Ectodermal cell (in vitro differentiated cells): ENCODE results near the gene SMAD3.

Experiments
- H3K27ac ChIP-seq: 2 replicates; pipeline ENCODE4 v1.7.0; 2013; ENCODE audit warnings: mild to moderate bottlenecking, low read depth, low read length; ENCODE audit not compliant: insufficient read depth, poor library complexity, severe bottlenecking
- H3K27me3 ChIP-seq: 2 replicates; pipeline ENCODE4 v1.7.0; 2013; ENCODE audit warnings: mild to moderate bottlenecking, low read length; ENCODE audit not compliant: insufficient read depth, control insufficient read depth, poor library complexity, severe bottlenecking
- H3K36me3 ChIP-seq: one replicate; pipeline ENCODE4 v1.7.0; 2013; ENCODE audit warnings: low read length; ENCODE audit not compliant: control insufficient read depth, insufficient read depth
- H3K4me1 ChIP-seq: one replicate; pipeline ENCODE4 v1.7.0; 2013; ENCODE audit warnings: low read length; ENCODE audit not compliant: control insufficient read depth, insufficient read depth
- H3K4me3 ChIP-seq: 2 replicates; pipeline ENCODE4 v1.7.0; 2013; ENCODE audit warnings: low read depth, low read length, control low read depth; ENCODE audit not compliant: insufficient read depth
- H3K9me3 ChIP-seq: 2 replicates; pipeline ENCODE4 v1.7.0; 2013; ENCODE audit warnings: mild to moderate bottlenecking, low read length, moderate library complexity; ENCODE audit not compliant: control insufficient read depth
- WGBS, 2 experiments: methylation state at CpG; one replicate each; pipeline ENCODE4 v1.1.7; 2013; ENCODE audit warnings: missing lambda C conversion rate in 2 of 2; 5-methylcytosine and 5-hydroxymethylcytosine counted together

The SMAD3 gene

GRCh38 chr15:67165254-67166253 lies 100.2 kb downstream of the SMAD3 start:
- Histone ChIP-seq H3K4me3 (no peak overlapping the region), H3K27ac (no peak overlapping the region), H3K9me3 (no peaks in the 10 kb centered on the region), H3K27me3 (no peaks in the 10 kb centered on the region), H3K36me3 (peaks cover 10% of the 10 kb centered on the region), H3K4me1 (peaks cover 7% of the 10 kb centered on the region)
- WGBS, 2 experiments, result 41 to 45% methylated on average over 34 of the region's 34 CpGs

- Histone ChIP-seq H3K4me1 (peaks cover 7% of the 10 kb centered on the region), H3K36me3 (peaks cover 16% of the 10 kb centered on the region), H3K4me3 (no peak overlapping the region), H3K27ac (no peak overlapping the region), H3K27me3 (no peaks in the 10 kb centered on the region), H3K9me3 (no peaks in the 10 kb centered on the region)
- WGBS, 2 experiments, result 82 to 85% methylated on average over 13 of the region's 13 CpGs
Observed at GRCh38 chr15:67166280-67167009, 101.0 kb downstream of the SMAD3 start.

- Histone ChIP-seq H3K9me3 (no peaks in the 10 kb centered on the region), H3K27ac (no peak overlapping the region), H3K4me3 (no peak overlapping the region), H3K27me3 (no peaks in the 10 kb centered on the region), H3K4me1 (peaks cover 7% of the 10 kb centered on the region), H3K36me3 (peaks cover 16% of the 10 kb centered on the region)
- 95 to 96% methylated on average over 4 of the region's 4 CpGs for WGBS, 2 experiments
Observed at GRCh38 chr15:67167091-67167490, 101.7 kb downstream of the SMAD3 start.

- Histone ChIP-seq H3K4me3 (no peak overlapping the region), H3K27me3 (no peaks in the 10 kb centered on the region), H3K36me3 (peaks cover 16% of the 10 kb centered on the region), H3K27ac (no peak overlapping the region), H3K9me3 (no peaks in the 10 kb centered on the region), H3K4me1 (peaks cover 7% of the 10 kb centered on the region)
- WGBS, 2 experiments, result 90 to 91% methylated on average over 6 of the region's 6 CpGs
Observed at GRCh38 chr15:67168694-67169093, 103.3 kb downstream of the SMAD3 start.

GRCh38 chr15:67170143-67170925 lies 104.9 kb downstream of the SMAD3 start:
- Histone ChIP-seq H3K36me3 (peaks cover 16% of the 10 kb centered on the region), H3K4me1 (peaks cover 4% of the 10 kb centered on the region), H3K27ac (no peak overlapping the region), H3K4me3 (no peak overlapping the region), H3K9me3 (no peaks in the 10 kb centered on the region), H3K27me3 (no peaks in the 10 kb centered on the region)
- 91 to 92% methylated on average over 12 of the region's 12 CpGs for WGBS, 2 experiments

GRCh38 chr15:67171471-67171870 lies 106.1 kb downstream of the SMAD3 start:
- no peak overlapping the region for H3K27ac ChIP-seq
- peaks cover 14% of the 10 kb centered on the region for H3K36me3 ChIP-seq
- no peaks in the 10 kb centered on the region for H3K27me3 ChIP-seq
- WGBS, 2 experiments, result 96 to 97% methylated on average over 4 of the region's 4 CpGs
- H3K4me3 ChIP-seq, result no peak overlapping the region
- peaks cover 12% of the 10 kb centered on the region for H3K4me1 ChIP-seq
- no peaks in the 10 kb centered on the region for H3K9me3 ChIP-seq

- Histone ChIP-seq H3K27me3 (no peaks in the 10 kb centered on the region), H3K4me3 (no peak overlapping the region), H3K9me3 (no peaks in the 10 kb centered on the region), H3K36me3 (peaks cover 7% of the 10 kb centered on the region), H3K4me1 (peaks cover 17% of the 10 kb centered on the region), H3K27ac (no peak overlapping the region)
- WGBS, 2 experiments, result 93 to 96% methylated on average over 6 of the region's 6 CpGs
Observed at GRCh38 chr15:67172172-67172571, 106.8 kb downstream of the SMAD3 start.

- Histone ChIP-seq H3K4me3 (no peak overlapping the region), H3K27ac (no peak overlapping the region), H3K36me3 (peaks cover 6% of the 10 kb centered on the region), H3K4me1 (peaks cover 17% of the 10 kb centered on the region), H3K27me3 (no peaks in the 10 kb centered on the region), H3K9me3 (no peaks in the 10 kb centered on the region)
- 94 to 95% methylated on average over 8 of the region's 8 CpGs for WGBS, 2 experiments
Observed at GRCh38 chr15:67173005-67173404, 107.6 kb downstream of the SMAD3 start.

GRCh38 chr15:67173786-67174185 lies 108.4 kb downstream of the SMAD3 start:
- Histone ChIP-seq H3K27ac (no peak overlapping the region), H3K9me3 (no peaks in the 10 kb centered on the region), H3K4me3 (no peak overlapping the region), H3K4me1 (peaks cover 17% of the 10 kb centered on the region), H3K27me3 (no peaks in the 10 kb centered on the region), H3K36me3 (peaks cover 6% of the 10 kb centered on the region)
- 95% methylated on average over 8 of the region's 8 CpGs for WGBS, 2 experiments
